Bronchial epithelial cell (primary cell): ENCODE measurements around the gene DNAJC15. TPM values are rescaled to one million over a fixed set of nuclear protein-coding genes. Genes with fewer than 3 reads are reported as not detected.
"Not testable (repeated sequence)": the region's sequence is repeated elsewhere in the genome, so short reads cannot be mapped to it uniquely, and the experiment has no call there.

Experiments used
- DNase-seq: peaks from one replicate; pipeline ENCODE4 v3.0.0-alpha.2; 2010; ENCODE audit warnings: low read depth
- FAIRE-seq: peaks from 2 replicates; lab custom pipeline; 2011; peaks lifted over from hg19 to GRCh38; lab: Jason Lieb, UNC
- H3K27me3 ChIP-seq: 2 replicates; pipeline ENCODE4 v1.5.1; 2011; ENCODE audit warnings: low read length; ENCODE audit not compliant: control insufficient read depth, insufficient read depth
- H3K36me3 ChIP-seq: 2 replicates; pipeline ENCODE4 v1.5.1; 2011; ENCODE audit warnings: low read length; ENCODE audit not compliant: control insufficient read depth, insufficient read depth
- H3K4me3 ChIP-seq: 2 replicates; pipeline ENCODE4 v1.5.1; 2011; ENCODE audit warnings: mild to moderate bottlenecking, low read depth, low read length, control low read depth
- CTCF ChIP-seq: IDR thresholded peaks from 2 replicates; pipeline ENCODE4 v1.5.1; 2011; ENCODE audit warnings: mild to moderate bottlenecking, moderate library complexity, low read length, control low read depth, inconsistent platforms; ENCODE audit not compliant: insufficient read depth, severe bottlenecking
- total RNA-seq: library from RNA; depleted of rRNA; stranded (reverse); fragments of >200 nt; gene quantifications from 2 replicates; pipeline ENCODE4 v1.2.1, GENCODE V29; 2014

Gene DNAJC15
- total RNA-seq, 1 donor from 2014 or later = 4.2 TPM

GRCh38 chr13:43074824-43075510 is 51.6 kb downstream of the DNAJC15 start:
- FAIRE-seq (no peak), DNase-seq (no peak)
- no peaks in the 10 kb centered on the region for H3K27me3 ChIP-seq
- H3K36me3 ChIP-seq = no peaks in the 10 kb centered on the region
- no peak overlapping the region for H3K4me3 ChIP-seq
- no peak for TF ChIP-seq CTCF

GRCh38 chr13:43075511-43075902 is 52.1 kb downstream of the DNAJC15 start:
- not testable (repeated sequence) for FAIRE-seq, H3K36me3 ChIP-seq, H3K27me3 ChIP-seq, DNase-seq, H3K4me3 ChIP-seq

GRCh38 chr13:43077046-43077445 is 53.7 kb downstream of the DNAJC15 start:
- Histone ChIP-seq H3K4me3 (no peak overlapping the region), H3K27me3 (no peaks in the 10 kb centered on the region), H3K36me3 (no peaks in the 10 kb centered on the region)
- no peak for TF ChIP-seq CTCF
- FAIRE-seq (no peak), DNase-seq (no peak)

GRCh38 chr13:43077461-43077860 is 54.1 kb downstream of the DNAJC15 start:
- no peak overlapping the region for H3K4me3 ChIP-seq
- no peaks in the 10 kb centered on the region for H3K27me3 ChIP-seq
- H3K36me3 ChIP-seq = no peaks in the 10 kb centered on the region
- FAIRE-seq = no peak
- no peak for DNase-seq
- no peak for TF ChIP-seq CTCF

- Histone ChIP-seq H3K4me3 (no peak overlapping the region), H3K36me3 (no peaks in the 10 kb centered on the region), H3K27me3 (no peaks in the 10 kb centered on the region)
- FAIRE-seq (no peak), DNase-seq (no peak)
- no peak for TF ChIP-seq CTCF
These were observed 54.5 kb downstream of the DNAJC15 start for GRCh38 chr13:43077906-43078305.

GRCh38 chr13:43078399-43078798 is 55.0 kb downstream of the DNAJC15 start:
- Histone ChIP-seq H3K36me3 (no peaks in the 10 kb centered on the region), H3K4me3 (no peak overlapping the region), H3K27me3 (no peaks in the 10 kb centered on the region)
- no peak for DNase-seq
- TF ChIP-seq CTCF = no peak
- FAIRE-seq = no peak
